Activated CD8-positive, alpha-beta memory T cell treated with anti-CD3 and anti-CD28 coated beads, Interleukin-2, amount 50 U/mL, for 1 hour (primary cell): ENCODE results near the gene NMNAT2.
A peak's percentile ranks its signal among the peaks of the same experiment; 100 is the strongest.
"Not testable (repeated sequence)": the region's sequence is repeated elsewhere in the genome, so short reads cannot be mapped to it uniquely, and the experiment has no call there.

Experiments used
- DNase-seq: peaks from one replicate; pipeline ENCODE4 v3.0.0-alpha.2; 2020; ENCODE audit errors: extremely low read depth

The NMNAT2 gene

GRCh38 chr1:183285746-183286145 is 132.4 kb downstream of the NMNAT2 start:
- no peak for DNase-seq

- no peak for DNase-seq
These were observed 132.9 kb downstream of the NMNAT2 start for GRCh38 chr1:183285256-183285655.

- no peak for DNase-seq
These were observed 134.1 kb downstream of the NMNAT2 start for GRCh38 chr1:183284086-183284485.

- no peak for DNase-seq
These were observed 134.9 kb downstream of the NMNAT2 start for GRCh38 chr1:183283286-183283685.

GRCh38 chr1:183282101-183282855 is 135.9 kb downstream of the NMNAT2 start:
- DNase-seq = no peak

- DNase-seq = peak; percentile 14
These were observed 136.6 kb downstream of the NMNAT2 start for GRCh38 chr1:183281553-183282091.

- no peak for DNase-seq
These were observed 137.1 kb downstream of the NMNAT2 start for GRCh38 chr1:183281039-183281438.

GRCh38 chr1:183279835-183280234 is 138.3 kb downstream of the NMNAT2 start:
- DNase-seq = no peak

- DNase-seq = no peak
These were observed 139.2 kb downstream of the NMNAT2 start for GRCh38 chr1:183278739-183279591.

GRCh38 chr1:183277821-183278738 is 140.1 kb downstream of the NMNAT2 start:
- DNase-seq = no peak

- DNase-seq = no peak
These were observed 141.6 kb downstream of the NMNAT2 start for GRCh38 chr1:183276386-183277080.

GRCh38 chr1:183275322-183275721 is 142.9 kb downstream of the NMNAT2 start:
- no peak for DNase-seq

GRCh38 chr1:183274836-183275235 is 143.3 kb downstream of the NMNAT2 start:
- DNase-seq = no peak

- not testable (repeated sequence) for DNase-seq
These were observed 144.2 kb downstream of the NMNAT2 start for GRCh38 chr1:183273984-183274383.

- DNase-seq = no peak
These were observed 144.9 kb downstream of the NMNAT2 start for GRCh38 chr1:183273300-183273699.

- DNase-seq = no peak
These were observed 145.8 kb downstream of the NMNAT2 start for GRCh38 chr1:183272390-183272848.

GRCh38 chr1:183270541-183271141 is 147.5 kb downstream of the NMNAT2 start:
- no peak for DNase-seq

- DNase-seq = no peak
These were observed 150.3 kb downstream of the NMNAT2 start for GRCh38 chr1:183267646-183268431.

GRCh38 chr1:183263886-183264602 is 154.1 kb downstream of the NMNAT2 start:
- no peak for DNase-seq
